Fibroblast of skin of left biceps (primary cell): ENCODE measurements around the gene KIF17.
"Not testable (repeated sequence)": the region's sequence is repeated elsewhere in the genome, so short reads cannot be mapped to it uniquely, and the experiment has no call there.

ENCODE experiments used
- DNase-seq, 2 experiments: peaks; one replicate each; pipeline ENCODE4 v3.0.0-alpha.2; 2013; ENCODE audit warnings: low read depth in 2 of 2

KIF17 gene

GRCh38 chr1:20686883-20687725 lies 30.7 kb downstream of the KIF17 start:
- DNase-seq, result no peak

GRCh38 chr1:20685741-20686140 lies 32.1 kb downstream of the KIF17 start:
- DNase-seq, result no peak

- no peak for DNase-seq
Observed at GRCh38 chr1:20685099-20685662, 32.6 kb downstream of the KIF17 start.

- DNase-seq, result no peak
Observed at GRCh38 chr1:20684651-20685050, 33.2 kb downstream of the KIF17 start.

- no peak for DNase-seq
Observed at GRCh38 chr1:20684050-20684620, 33.7 kb downstream of the KIF17 start.

GRCh38 chr1:20683614-20684013 lies 34.2 kb downstream of the KIF17 start:
- no peak for DNase-seq

GRCh38 chr1:20682571-20683236 lies 35.1 kb downstream of the KIF17 start:
- DNase-seq, result no peak

- no peak for DNase-seq
Observed at GRCh38 chr1:20681999-20682398, 35.8 kb downstream of the KIF17 start.

GRCh38 chr1:20680269-20680668 lies 37.5 kb downstream of the KIF17 start:
- DNase-seq, result no peak

GRCh38 chr1:20678599-20678998 lies 39.2 kb downstream of the KIF17 start:
- DNase-seq, result no peak

- DNase-seq, result not testable (repeated sequence)
Observed at GRCh38 chr1:20673626-20674025, 44.2 kb downstream of the KIF17 start.

GRCh38 chr1:20672265-20672632 lies 45.6 kb downstream of the KIF17 start:
- DNase-seq, result no peak

- DNase-seq, result no peak
Observed at GRCh38 chr1:20670936-20671335, 46.9 kb downstream of the KIF17 start.

GRCh38 chr1:20668581-20668980 lies 49.2 kb downstream of the KIF17 start:
- no peak for DNase-seq

GRCh38 chr1:20666804-20667203 lies 51.0 kb downstream of the KIF17 start:
- no peak for DNase-seq

- DNase-seq, result no peak
Observed at GRCh38 chr1:20666146-20666545, 51.7 kb downstream of the KIF17 start.

GRCh38 chr1:20665726-20666125 lies 52.1 kb downstream of the KIF17 start:
- no peak for DNase-seq

- no peak for DNase-seq
Observed at GRCh38 chr1:20663969-20664715, 53.7 kb downstream of the KIF17 start.

- DNase-seq, result no peak
Observed at GRCh38 chr1:20663365-20663764, 54.4 kb downstream of the KIF17 start.

- no peak for DNase-seq
Observed at GRCh38 chr1:20662110-20662475, 55.7 kb downstream of the KIF17 start.

GRCh38 chr1:20661207-20662109 lies 56.3 kb downstream of the KIF17 start, which contains the start of gene DDOST:
Gene DDOST, minus strand, starts transcription at chr1:20661369. Its CDS starts 19 bp downstream, at chr1:20661350.
- peak; percentile 93 to 96 for DNase-seq
